Sigmoid colon (tissue), 4 donors: ENCODE results near the gene PCBP3.

Experiments
- POLR2A ChIP-seq, 2 donors: fragments of 450-650 bp; IDR thresholded peaks; one replicate each; pipeline ENCODE4 v1.6.1; 2016; ENCODE audit warnings: antibody characterized with exemption in 2 of 2, mild to moderate bottlenecking in 2 of 2, moderate library complexity in 2 of 2
- POLR2AphosphoS5 ChIP-seq, 4 donors: sonication (generic); formaldehyde crosslinking; IDR thresholded peaks; one replicate each; pipeline ENCODE4 v1.6.1; 2017; ENCODE audit warnings: antibody characterized with exemption in 4 of 4

- TF ChIP-seq POLR2A (IDR thresholded peaks at IDR 0.05) (no peak), POLR2AphosphoS5 (IDR thresholded peaks at IDR 0.05) (no peak)
Measured at GRCh38 chr21:45779226-45779625, 135.7 kb downstream of the PCBP3 start.
